Neural cell (in vitro differentiated cells): ENCODE results near the gene SETBP1. TPM values are rescaled to one million over a fixed set of nuclear protein-coding genes. Genes with fewer than 3 reads are reported as not detected.

ENCODE experiments used
- H2AFZ ChIP-seq: fragments of 200-600, 300-800 bp; sonication (generic), shearing (Covaris generic); 2 replicates; pipeline ENCODE4 v1.6.0; 2014; ENCODE audit warnings: low read depth, mild to moderate bottlenecking, antibody characterized with exemption, low read length, moderate library complexity
- H3F3A ChIP-seq: fragments of 200-600 bp; shearing (Covaris generic); 2 replicates; pipeline ENCODE4 v1.6.1; 2016; ENCODE audit warnings: mild to moderate bottlenecking, moderate library complexity, mixed read lengths, antibody characterized with exemption, low read length; ENCODE audit not compliant: insufficient read depth, poor library complexity, severe bottlenecking
- H3K27ac ChIP-seq: fragments of 200-600, 300-800 bp; sonication (generic), shearing (Covaris generic); 2 replicates; pipeline ENCODE4 v1.5.1; 2014; ENCODE audit warnings: mild to moderate bottlenecking, low read length, moderate library complexity
- H3K27me3 ChIP-seq: fragments of 300-800, 200-600 bp; sonication (generic), shearing (Covaris generic); 2 replicates; pipeline ENCODE4 v1.6.0; 2014; ENCODE audit warnings: mild to moderate bottlenecking, low read depth, low read length, moderate library complexity; ENCODE audit not compliant: insufficient read depth
- H3K36me3 ChIP-seq: fragments of 300-800, 200-600 bp; sonication (generic), shearing (Covaris generic); 2 replicates; pipeline ENCODE4 v1.5.1; 2014; ENCODE audit warnings: mild to moderate bottlenecking, antibody characterized with exemption, low read length, moderate library complexity; ENCODE audit not compliant: insufficient read depth
- H3K4me2 ChIP-seq: fragments of 300-800, 200-600 bp; sonication (generic), shearing (Covaris generic); 2 replicates; pipeline ENCODE4 v1.6.0; 2014; ENCODE audit warnings: mild to moderate bottlenecking, low read length
- H3K4me3 ChIP-seq: fragments of 300-800, 200-600 bp; sonication (generic), shearing (Covaris generic); 2 replicates; pipeline ENCODE4 v1.5.1; 2014; ENCODE audit warnings: mild to moderate bottlenecking, low read length, moderate library complexity
- H3K79me2 ChIP-seq: fragments of 200-600 bp; shearing (Covaris generic); replicated peaks from 2 replicates; pipeline ENCODE4 v1.6.0; 2014; ENCODE audit warnings: mild to moderate bottlenecking, low read length, moderate library complexity; ENCODE audit not compliant: insufficient read depth
- H3K9ac ChIP-seq: fragments of 300-800, 200-600 bp; sonication (generic), shearing (Covaris generic); 2 replicates; pipeline ENCODE4 v1.6.1; 2016; ENCODE audit warnings: mild to moderate bottlenecking, low read length, mixed read lengths
- H3K9me2 ChIP-seq: fragments of 200-600 bp; shearing (Covaris generic); 2 replicates; pipeline ENCODE4 v1.6.1; 2016; ENCODE audit warnings: mild to moderate bottlenecking, low read length, mixed read lengths; ENCODE audit not compliant: insufficient read depth
- H3K9me3 ChIP-seq: fragments of 200-600, 300-800 bp; sonication (generic), shearing (Covaris generic); 2 replicates; pipeline ENCODE4 v1.6.1; 2016; ENCODE audit warnings: mild to moderate bottlenecking, mixed run types, low read length, moderate library complexity, mixed read lengths
- H4K20me1 ChIP-seq: fragments of 200-600 bp; shearing (Covaris generic); 2 replicates; pipeline ENCODE4 v1.6.1; 2016; ENCODE audit warnings: mild to moderate bottlenecking, mixed run types; ENCODE audit not compliant: insufficient read depth
- EP300 ChIP-seq: fragments of 450-650 bp; conservative IDR thresholded peaks from 2 replicates; pipeline ENCODE4 v1.6.1; 2014; ENCODE audit warnings: antibody characterized with exemption, mild to moderate bottlenecking, moderate library complexity; ENCODE audit not compliant: poor library complexity, severe bottlenecking
- EZH2 ChIP-seq: fragments of 200-600, 300-800 bp; shearing (Covaris generic), sonication (generic); IDR thresholded peaks from 2 replicates; pipeline ENCODE4 v1.6.1; 2014; ENCODE audit warnings: antibody characterized with exemption, low read length, borderline replicate concordance, mild to moderate bottlenecking; ENCODE audit not compliant: insufficient read depth, poor library complexity, severe bottlenecking
- MXI1 ChIP-seq: fragments of 450-650 bp; conservative IDR thresholded peaks from 2 replicates; pipeline ENCODE4 v1.6.1; 2014; ENCODE audit warnings: antibody characterized with exemption, mild to moderate bottlenecking; ENCODE audit not compliant: poor library complexity, severe bottlenecking
- POLR2AphosphoS5 ChIP-seq: IDR thresholded peaks from 2 replicates; pipeline ENCODE4 v1.6.1; 2012
- RAD21 ChIP-seq: fragments of 450-650 bp; conservative IDR thresholded peaks from 2 replicates; pipeline ENCODE4 v1.6.1; 2014; ENCODE audit warnings: antibody characterized with exemption, mild to moderate bottlenecking, moderate library complexity
- SMC3 ChIP-seq: fragments of 450-650 bp; conservative IDR thresholded peaks from 2 replicates; pipeline ENCODE4 v1.6.1; 2014; ENCODE audit warnings: antibody characterized with exemption, mild to moderate bottlenecking, moderate library complexity; ENCODE audit not compliant: poor library complexity
- TAF1 ChIP-seq: IDR thresholded peaks from 2 replicates; pipeline ENCODE4 v1.6.1; 2012; ENCODE audit warnings: low read depth
- polyA plus RNA-seq: library from polyadenylated mRNA; depleted of rRNA; stranded (reverse); fragments of >200 nt; gene quantifications from 2 replicates; pipeline ENCODE4 v1.2.3, GENCODE V29; 2014
- TF ChIP-seq, protein P1 (sequence below): IDR thresholded peaks from 2 replicates; pipeline ENCODE4 v1.6.1; 2012; ENCODE audit warnings: borderline replicate concordance
- TF ChIP-seq, protein P2 (sequence below): fragments of 450-650 bp; IDR thresholded peaks from 2 replicates; pipeline ENCODE4 v1.5.1; 2014; ENCODE audit warnings: antibody characterized with exemption, mild to moderate bottlenecking, moderate library complexity; ENCODE audit not compliant: poor library complexity, severe bottlenecking

The SETBP1 gene
- polyA plus RNA-seq, 1 donor from 2014 or later, result 13.7 TPM

DNA sequence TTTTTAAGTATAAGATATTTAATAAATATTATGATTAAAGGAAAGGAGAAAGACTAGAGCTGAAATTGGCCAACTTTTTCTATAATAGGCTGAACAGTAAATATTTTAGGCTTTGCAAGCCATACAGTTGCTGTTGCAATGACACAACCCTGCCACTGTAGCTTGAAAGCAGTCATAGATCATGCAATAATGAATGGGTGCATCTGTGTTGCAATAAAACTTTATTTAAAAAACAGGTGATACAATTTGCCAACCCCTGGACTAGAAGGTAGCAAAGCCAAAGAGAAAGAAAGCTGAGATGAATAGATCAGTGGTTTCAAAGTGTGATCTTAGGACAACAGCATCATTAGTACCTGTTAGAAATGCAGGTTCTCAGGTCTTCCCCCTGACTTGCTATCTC lies 219.1 kb downstream of the SETBP1 start:
- no peaks in the 10 kb centered on the region for H3K9me2 ChIP-seq
- TF ChIP-seq RAD21, result no peak
- no peak for TF ChIP-seq EZH2
- TF ChIP-seq SMC3, result no peak
- no peak for TF ChIP-seq MXI1
- TF ChIP-seq EP300, result no peak
- TF ChIP-seq, protein P1, sequence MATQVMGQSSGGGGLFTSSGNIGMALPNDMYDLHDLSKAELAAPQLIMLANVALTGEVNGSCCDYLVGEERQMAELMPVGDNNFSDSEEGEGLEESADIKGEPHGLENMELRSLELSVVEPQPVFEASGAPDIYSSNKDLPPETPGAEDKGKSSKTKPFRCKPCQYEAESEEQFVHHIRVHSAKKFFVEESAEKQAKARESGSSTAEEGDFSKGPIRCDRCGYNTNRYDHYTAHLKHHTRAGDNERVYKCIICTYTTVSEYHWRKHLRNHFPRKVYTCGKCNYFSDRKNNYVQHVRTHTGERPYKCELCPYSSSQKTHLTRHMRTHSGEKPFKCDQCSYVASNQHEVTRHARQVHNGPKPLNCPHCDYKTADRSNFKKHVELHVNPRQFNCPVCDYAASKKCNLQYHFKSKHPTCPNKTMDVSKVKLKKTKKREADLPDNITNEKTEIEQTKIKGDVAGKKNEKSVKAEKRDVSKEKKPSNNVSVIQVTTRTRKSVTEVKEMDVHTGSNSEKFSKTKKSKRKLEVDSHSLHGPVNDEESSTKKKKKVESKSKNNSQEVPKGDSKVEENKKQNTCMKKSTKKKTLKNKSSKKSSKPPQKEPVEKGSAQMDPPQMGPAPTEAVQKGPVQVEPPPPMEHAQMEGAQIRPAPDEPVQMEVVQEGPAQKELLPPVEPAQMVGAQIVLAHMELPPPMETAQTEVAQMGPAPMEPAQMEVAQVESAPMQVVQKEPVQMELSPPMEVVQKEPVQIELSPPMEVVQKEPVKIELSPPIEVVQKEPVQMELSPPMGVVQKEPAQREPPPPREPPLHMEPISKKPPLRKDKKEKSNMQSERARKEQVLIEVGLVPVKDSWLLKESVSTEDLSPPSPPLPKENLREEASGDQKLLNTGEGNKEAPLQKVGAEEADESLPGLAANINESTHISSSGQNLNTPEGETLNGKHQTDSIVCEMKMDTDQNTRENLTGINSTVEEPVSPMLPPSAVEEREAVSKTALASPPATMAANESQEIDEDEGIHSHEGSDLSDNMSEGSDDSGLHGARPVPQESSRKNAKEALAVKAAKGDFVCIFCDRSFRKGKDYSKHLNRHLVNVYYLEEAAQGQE, result no peak
- no peak for TF ChIP-seq POLR2AphosphoS5
- TF ChIP-seq TAF1, result no peak
- TF ChIP-seq, protein P2, sequence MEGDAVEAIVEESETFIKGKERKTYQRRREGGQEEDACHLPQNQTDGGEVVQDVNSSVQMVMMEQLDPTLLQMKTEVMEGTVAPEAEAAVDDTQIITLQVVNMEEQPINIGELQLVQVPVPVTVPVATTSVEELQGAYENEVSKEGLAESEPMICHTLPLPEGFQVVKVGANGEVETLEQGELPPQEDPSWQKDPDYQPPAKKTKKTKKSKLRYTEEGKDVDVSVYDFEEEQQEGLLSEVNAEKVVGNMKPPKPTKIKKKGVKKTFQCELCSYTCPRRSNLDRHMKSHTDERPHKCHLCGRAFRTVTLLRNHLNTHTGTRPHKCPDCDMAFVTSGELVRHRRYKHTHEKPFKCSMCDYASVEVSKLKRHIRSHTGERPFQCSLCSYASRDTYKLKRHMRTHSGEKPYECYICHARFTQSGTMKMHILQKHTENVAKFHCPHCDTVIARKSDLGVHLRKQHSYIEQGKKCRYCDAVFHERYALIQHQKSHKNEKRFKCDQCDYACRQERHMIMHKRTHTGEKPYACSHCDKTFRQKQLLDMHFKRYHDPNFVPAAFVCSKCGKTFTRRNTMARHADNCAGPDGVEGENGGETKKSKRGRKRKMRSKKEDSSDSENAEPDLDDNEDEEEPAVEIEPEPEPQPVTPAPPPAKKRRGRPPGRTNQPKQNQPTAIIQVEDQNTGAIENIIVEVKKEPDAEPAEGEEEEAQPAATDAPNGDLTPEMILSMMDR, result no peak
- H3K4me2 ChIP-seq, result no peak overlapping the region
- H2AFZ ChIP-seq, result no peak overlapping the region
- no peaks in the 10 kb centered on the region for H3K36me3 ChIP-seq
- H4K20me1 ChIP-seq, result no peaks in the 10 kb centered on the region
- H3K27ac ChIP-seq, result no peak overlapping the region
- no peak overlapping the region for H3K4me3 ChIP-seq
- no peak overlapping the region for H3K9ac ChIP-seq
- H3K9me3 ChIP-seq, result no peaks in the 10 kb centered on the region
- H3K79me2 ChIP-seq, result peaks cover 23% of the 10 kb centered on the region
- H3K27me3 ChIP-seq, result no peaks in the 10 kb centered on the region
- H3F3A ChIP-seq, result no peaks in the 10 kb centered on the region

DNA sequence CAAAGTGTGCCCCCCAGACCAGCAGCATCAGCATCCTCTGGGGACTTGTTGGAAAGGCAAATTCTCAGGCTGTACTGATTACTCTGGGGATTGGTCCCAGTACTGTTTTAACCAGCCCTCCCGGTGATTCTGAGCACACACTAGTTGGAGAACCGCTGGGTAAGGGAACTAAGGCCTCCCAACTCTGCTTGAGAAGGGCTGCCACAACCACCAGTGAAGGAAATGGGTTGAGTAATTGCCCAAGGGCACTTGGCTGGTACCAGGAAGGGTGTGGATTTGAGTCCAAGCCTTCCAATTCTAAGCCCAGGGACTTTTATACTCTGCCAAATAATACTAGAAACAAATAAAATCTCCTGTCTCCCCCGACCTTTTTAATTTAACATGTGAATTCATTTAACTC lies 219.9 kb downstream of the SETBP1 start:
- Histone ChIP-seq H3K4me2 (no peak overlapping the region), H3K9me2 (no peaks in the 10 kb centered on the region), H3K27me3 (no peaks in the 10 kb centered on the region), H3F3A (no peaks in the 10 kb centered on the region), H3K27ac (no peak overlapping the region), H2AFZ (no peak overlapping the region), H4K20me1 (no peaks in the 10 kb centered on the region), H3K9me3 (no peaks in the 10 kb centered on the region), H3K36me3 (no peaks in the 10 kb centered on the region), H3K9ac (no peak overlapping the region), H3K4me3 (no peak overlapping the region), H3K79me2 (peaks cover 23% of the 10 kb centered on the region)
- TF ChIP-seq POLR2AphosphoS5 (no peak), SMC3 (no peak), EP300 (no peak), EZH2 (no peak)
- TF ChIP-seq, protein P2, result no peak
